Activated T-cell treated with anti-CD3 and anti-CD28 coated beads for 1 hour (primary cell): ENCODE results near the gene BTRC.
A peak's percentile ranks its signal among the peaks of the same experiment; 100 is the strongest.
"Not testable (repeated sequence)": the region's sequence is repeated elsewhere in the genome, so short reads cannot be mapped to it uniquely, and the experiment has no call there.

Experiments
- DNase-seq: peaks from one replicate; pipeline ENCODE4 v3.0.0-alpha.2; 2020; ENCODE audit warnings: low read depth

The BTRC gene

GRCh38 chr10:101587725-101588653 is 234.0 kb downstream of the BTRC start, which contains the start of the genes DPCD and POLL:
Gene DPCD, plus strand, starts transcription at chr10:101588321. Its CDS starts 16 bp downstream, at chr10:101588337.
Gene POLL, minus strand, starts transcription at chr10:101588257. Its CDS starts 897 bp downstream, at chr10:101587360.
- peak; percentile 88 for DNase-seq

GRCh38 chr10:101588879-101589278 is 234.9 kb downstream of the BTRC start:
- DNase-seq: no peak

- not testable (repeated sequence) for DNase-seq
Observed at GRCh38 chr10:101593331-101593730, 239.4 kb downstream of the BTRC start.

- DNase-seq: no peak
Observed at GRCh38 chr10:101595591-101596433, 241.8 kb downstream of the BTRC start.

GRCh38 chr10:101597091-101597900 is 243.3 kb downstream of the BTRC start:
- no peak for DNase-seq

- DNase-seq: no peak
Observed at GRCh38 chr10:101601541-101601940, 247.6 kb downstream of the BTRC start.

GRCh38 chr10:101602761-101603398 is 248.9 kb downstream of the BTRC start:
- peak; percentile 46 for DNase-seq
